ENCODE measurements around the gene BIRC3.

DNA sequence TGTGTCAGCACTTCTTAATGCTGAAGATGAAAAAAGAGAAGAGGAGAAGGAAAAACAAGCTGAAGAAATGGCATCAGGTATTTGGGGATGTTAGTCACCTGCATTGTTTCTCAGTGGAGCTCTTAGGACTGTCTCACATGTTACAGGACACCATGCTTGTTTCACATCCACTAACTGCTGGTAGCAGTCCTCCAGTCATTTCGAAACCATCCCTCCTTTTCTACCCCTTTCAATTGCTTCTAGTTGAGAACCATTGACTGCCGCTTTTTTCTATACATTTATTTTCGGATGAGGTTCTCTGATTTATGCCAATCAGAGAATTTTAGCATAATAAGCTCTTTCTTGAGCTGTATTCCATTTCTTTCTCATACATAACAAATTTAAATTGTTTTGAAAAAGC is 51.2 kb downstream of the BIRC3 start:
- TF ChIP-seq REST (IDR thresholded peaks at IDR 0.05; ENCODE audit: low read depth) (no peak), RAD21 (IDR thresholded peaks at IDR 0.05; ENCODE audit: low read depth) (no peak), POLR2AphosphoS5 (IDR thresholded peaks at IDR 0.05; ENCODE audit: low read depth, low read length) (no peak)
